Psoas muscle (tissue), 8 donors: Measurements from ENCODE around the gene FGF14. TPM values are rescaled to one million over a fixed set of nuclear protein-coding genes. Genes with fewer than 3 reads are reported as not detected.

Source experiments
- ATAC-seq, 4 donors: fragments of 200-7000 bp; cut with Tn5 transposase; one replicate each; pipeline ENCODE4 v1.9.1; 2020; ENCODE audit warnings: moderate library complexity in 3 of 4, mild to moderate bottlenecking in 2 of 4
- DNase-seq, 2 donors: peaks; one replicate each; pipeline ENCODE4 v3.0.0-alpha.2; 2020
- H3K27ac ChIP-seq: fragments of 200-600 bp; one replicate; pipeline ENCODE4 v1.8.0; 2022
- H3K27me3 ChIP-seq, 3 donors: fragments of 200-600 bp in 1 of 3; one replicate each; pipeline versions ENCODE4 v1.6.1 to v1.8.0; 2013 to 2022; ENCODE audit warnings: low read length in 2 of 3, mild to moderate bottlenecking in 2 of 3, moderate library complexity in 1 of 3; ENCODE audit not compliant: insufficient read depth in 3 of 3
- H3K36me3 ChIP-seq, 2 donors: fragments of 200-600 bp in 1 of 2; one replicate each; pipeline versions ENCODE4 v1.6.1 to v1.8.0; 2013 to 2022; ENCODE audit warnings: low read depth in 1 of 2, mild to moderate bottlenecking in 1 of 2, moderate library complexity in 1 of 2; ENCODE audit not compliant: insufficient read depth in 1 of 2
- H3K4me1 ChIP-seq: fragments of 200-600 bp; one replicate; pipeline ENCODE4 v1.8.0; 2022
- H3K4me3 ChIP-seq: fragments of 200-600 bp; one replicate; pipeline ENCODE4 v1.8.0; 2022; ENCODE audit warnings: mild to moderate bottlenecking
- H3K9me3 ChIP-seq: fragments of 200-600 bp; one replicate; pipeline ENCODE4 v1.8.0; 2022
- CTCF ChIP-seq: fragments of 200-600 bp; IDR thresholded peaks from one replicate; pipeline ENCODE4 v1.8.0; 2022; ENCODE audit warnings: antibody characterized with exemption
- WGBS, 3 donors: extraction: QIAGEN DNeasy Blood & Tissue Kit; methylation state at CpG; one replicate each; pipeline versions ENCODE4 v1.1.6 to v1.1.7; 2013; 5-methylcytosine and 5-hydroxymethylcytosine counted together
- intact Hi-C, 2 donors: fragments of 100-400 bp; cut with DNase I; formaldehyde crosslinking; loops; one replicate each; pipeline versions ENCODE4 v1.11.0 to v1.14.2; 2022
- polyA plus RNA-seq, 3 donors: library from polyadenylated mRNA; stranded (reverse); fragments of 200-250 nt; gene quantifications; one replicate each; pipeline ENCODE4 v1.2.3, GENCODE V29; 2013
- total RNA-seq, 4 donors: library from RNA; stranded (reverse); fragmentation: NEBNext Ultra II Directional in 2 of 4; extraction: Animal tissue kit (Norgen Biotek cat#: 25700) in 2 of 4; gene quantifications; one replicate each; pipeline versions ENCODE4 v1.2.1 to v1.2.4, GENCODE V29; 2021 to 2023
- donor health status: healthy with polysubstance abuse.
- donor health status: DM: no; HTN: no; CAD: no; lungs with moderate emphysema.
- donor health status: Bipolar disorder and iron deficiency.
- donor health status: healthy.
- donor health status: DM: yes; HTN: yes; CAD: no.
- donor health status: DM: no; HTN: no; CAD: no.
- donor health status: DM: no; HTN: no; CAD: no.
- donor health status: DM: yes; HTN: yes; CAD: no.

FGF14 gene
- total and polyA plus RNA-seq, 7 donors = 0.01 to 0.05 (median 0.02) TPM; not detected in 4

- 91 to 96% (median 94%) methylated on average over 2 of the region's 2 CpGs for WGBS, 3 donors
- Histone ChIP-seq H3K27me3 (no peaks in the 10 kb centered on the region), H3K36me3 (no peaks in the 10 kb centered on the region), H3K4me3 (no peak overlapping the region), H3K27ac (no peak overlapping the region), H3K4me1 (no peaks in the 10 kb centered on the region), H3K9me3 (no peaks in the 10 kb centered on the region)
- TF ChIP-seq CTCF = no peak
- intact Hi-C loops = no loop called here
- DNase-seq = no peak
- ATAC-seq = no peak
Observed at GRCh38 chr13:102300379-102300778, 101.5 kb downstream of the FGF14 start.

GRCh38 chr13:102299366-102299765 is 102.5 kb downstream of the FGF14 start:
- WGBS, 3 donors = 74 to 87% (median 78%) methylated on average over 6 of the region's 6 CpGs
- Histone ChIP-seq H3K27ac (no peak overlapping the region), H3K36me3 (no peaks in the 10 kb centered on the region), H3K4me3 (no peak overlapping the region), H3K4me1 (no peaks in the 10 kb centered on the region), H3K9me3 (no peaks in the 10 kb centered on the region), H3K27me3 (no peaks in the 10 kb centered on the region)
- DNase-seq (no peak), ATAC-seq (no peak)
- no peak for TF ChIP-seq CTCF
- intact Hi-C loops = no loop called here

GRCh38 chr13:102298051-102298450 is 103.8 kb downstream of the FGF14 start:
- Histone ChIP-seq H3K36me3 (no peaks in the 10 kb centered on the region), H3K27me3 (no peaks in the 10 kb centered on the region), H3K4me3 (no peak overlapping the region), H3K27ac (no peak overlapping the region), H3K9me3 (no peaks in the 10 kb centered on the region), H3K4me1 (no peaks in the 10 kb centered on the region)
- DNase-seq (no peak), ATAC-seq (no peak)
- 69 to 78% (median 77%) methylated on average over 3 of the region's 3 CpGs for whole genome bisulfite sequencing, 3 donors
- intact Hi-C loops = no loop called here
- no peak for TF ChIP-seq CTCF

GRCh38 chr13:102295316-102296048 is 106.4 kb downstream of the FGF14 start:
- no peak for ATAC-seq
- Histone ChIP-seq H3K4me1 (no peaks in the 10 kb centered on the region), H3K27me3 (no peaks in the 10 kb centered on the region), H3K27ac (no peak overlapping the region), H3K36me3 (no peaks in the 10 kb centered on the region), H3K4me3 (no peak overlapping the region), H3K9me3 (no peaks in the 10 kb centered on the region)
- intact Hi-C loops = no loop called here
- 73 to 75% (median 74%) methylated on average over 9 of the region's 9 CpGs for WGBS, 3 donors
- DNase-seq = no peak
- no peak for TF ChIP-seq CTCF
